Effector memory CD4-positive, alpha-beta T cell (primary cell): ENCODE measurements around the gene MAPK13.

Experiments
- DNase-seq, 3 donors: peaks; one replicate each; pipeline ENCODE4 v3.0.0-alpha.2; 2020
- H3K27ac ChIP-seq: 2 replicates; pipeline ENCODE4 v1.7.0; 2013; ENCODE audit warnings: mild to moderate bottlenecking, low read length, moderate library complexity; ENCODE audit not compliant: insufficient read depth, poor library complexity, severe bottlenecking
- H3K27me3 ChIP-seq: replicated peaks from 2 replicates; pipeline ENCODE4 v1.7.0; 2013; ENCODE audit warnings: mild to moderate bottlenecking, low read length; ENCODE audit not compliant: insufficient read depth, control insufficient read depth, poor library complexity, severe bottlenecking
- H3K36me3 ChIP-seq: 2 replicates; pipeline ENCODE4 v1.7.0; 2013; ENCODE audit warnings: mild to moderate bottlenecking, low read length, moderate library complexity; ENCODE audit not compliant: control insufficient read depth, insufficient read depth
- H3K4me1 ChIP-seq: 2 replicates; pipeline ENCODE4 v1.7.0; 2013; ENCODE audit warnings: low read length, mild to moderate bottlenecking; ENCODE audit not compliant: control insufficient read depth, insufficient read depth, poor library complexity, severe bottlenecking
- H3K4me3 ChIP-seq: 2 replicates; pipeline ENCODE4 v1.7.0; 2013; ENCODE audit warnings: low read length, low read depth, mild to moderate bottlenecking; ENCODE audit not compliant: insufficient read depth, poor library complexity, severe bottlenecking
- H3K9me3 ChIP-seq: 2 replicates; pipeline ENCODE4 v1.7.0; 2013; ENCODE audit warnings: mild to moderate bottlenecking, low read length, moderate library complexity; ENCODE audit not compliant: control insufficient read depth

MAPK13 gene

DNA sequence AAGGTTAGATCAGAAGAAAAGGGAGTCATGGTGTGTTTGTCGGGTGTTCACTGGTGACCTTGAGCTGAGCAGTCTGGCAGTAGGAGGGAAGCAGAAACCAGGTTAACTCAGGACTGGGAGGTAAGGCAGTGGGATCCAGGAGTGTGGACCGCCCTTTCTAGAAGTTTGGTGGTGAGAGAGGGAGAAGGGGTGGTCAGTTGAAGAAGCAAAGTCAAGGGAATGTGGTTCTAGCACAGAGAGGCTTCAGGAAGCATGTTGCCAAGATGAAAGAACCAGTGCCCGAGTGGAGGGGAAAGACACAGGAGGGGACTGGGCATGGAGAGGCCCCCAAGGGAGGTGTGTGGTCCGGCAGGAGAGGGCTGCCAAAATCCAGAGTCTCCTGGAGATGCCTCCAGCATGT lies 3.6 kb downstream of the MAPK13 start:
- Histone ChIP-seq H3K4me1 (peaks cover 24% of the 10 kb centered on the region), H3K4me3 (no peak overlapping the region), H3K27me3 (no peaks in the 10 kb centered on the region), H3K36me3 (peaks cover 40% of the 10 kb centered on the region), H3K9me3 (no peaks in the 10 kb centered on the region), H3K27ac (no peak overlapping the region)
- DNase-seq: no peak

DNA sequence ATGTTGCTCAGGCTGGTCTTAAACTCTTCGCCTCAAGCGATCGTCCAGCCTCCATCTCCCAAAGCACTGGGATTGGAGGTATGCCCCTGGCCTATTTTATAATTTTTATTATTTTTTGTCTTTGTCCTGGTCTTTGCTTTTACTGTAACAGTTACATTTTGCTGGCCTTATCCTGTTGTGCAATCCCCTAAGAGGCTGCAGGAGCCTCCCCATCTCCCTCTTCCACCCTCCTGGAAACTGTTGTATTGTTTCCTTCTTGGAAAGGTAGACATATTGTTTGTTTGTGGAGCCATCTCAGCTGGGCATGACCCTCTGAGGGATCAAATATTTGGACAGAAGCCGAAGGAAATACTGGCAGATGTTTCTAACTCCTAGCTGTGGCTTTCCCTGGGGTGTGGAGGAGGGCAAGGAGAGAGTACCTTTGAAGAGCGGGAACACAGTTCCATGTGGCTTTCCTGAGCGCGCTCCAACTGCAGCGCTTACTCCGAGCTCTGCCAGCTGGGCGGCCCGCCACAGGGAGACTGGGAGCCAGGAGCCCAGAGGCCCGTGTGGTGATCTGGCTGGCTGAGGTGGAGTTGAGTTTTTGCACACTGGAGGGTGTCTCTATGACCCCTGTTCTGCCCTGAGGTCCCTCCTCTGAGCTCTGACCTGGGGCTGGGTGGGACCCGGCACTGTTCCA lies 4.9 kb downstream of the MAPK13 start:
- Histone ChIP-seq H3K27ac (no peak overlapping the region), H3K4me1 (peaks cover 19% of the 10 kb centered on the region), H3K36me3 (peaks cover 51% of the 10 kb centered on the region), H3K27me3 (no peaks in the 10 kb centered on the region), H3K4me3 (no peak overlapping the region), H3K9me3 (no peaks in the 10 kb centered on the region)
- no peak for DNase-seq

DNA sequence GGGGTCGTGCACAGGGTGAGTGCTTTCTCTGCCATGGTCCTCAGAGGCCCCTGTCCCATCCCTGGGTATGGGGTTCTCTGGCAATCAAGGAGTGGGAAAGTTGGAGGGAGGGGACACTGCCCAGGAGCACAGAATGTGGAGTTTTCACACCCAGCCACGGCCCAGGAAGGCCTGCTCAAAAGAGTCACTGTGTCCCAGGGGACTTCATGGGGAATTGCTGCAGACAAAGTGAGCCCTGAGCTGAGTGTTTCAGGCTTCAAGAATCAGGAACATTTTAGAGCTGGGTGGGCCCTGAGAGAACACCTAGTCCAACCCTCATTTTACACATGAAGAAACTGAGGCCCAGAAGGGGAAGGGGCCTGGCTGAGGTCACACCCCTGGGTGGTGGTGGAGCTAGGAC lies 5.7 kb downstream of the MAPK13 start:
- no peak overlapping the region for H3K4me3 ChIP-seq
- H3K9me3 ChIP-seq: no peaks in the 10 kb centered on the region
- no peaks in the 10 kb centered on the region for H3K27me3 ChIP-seq
- DNase-seq: no peak
- H3K4me1 ChIP-seq: peaks cover 17% of the 10 kb centered on the region
- H3K36me3 ChIP-seq: peaks cover 58% of the 10 kb centered on the region
- no peak overlapping the region for H3K27ac ChIP-seq

DNA sequence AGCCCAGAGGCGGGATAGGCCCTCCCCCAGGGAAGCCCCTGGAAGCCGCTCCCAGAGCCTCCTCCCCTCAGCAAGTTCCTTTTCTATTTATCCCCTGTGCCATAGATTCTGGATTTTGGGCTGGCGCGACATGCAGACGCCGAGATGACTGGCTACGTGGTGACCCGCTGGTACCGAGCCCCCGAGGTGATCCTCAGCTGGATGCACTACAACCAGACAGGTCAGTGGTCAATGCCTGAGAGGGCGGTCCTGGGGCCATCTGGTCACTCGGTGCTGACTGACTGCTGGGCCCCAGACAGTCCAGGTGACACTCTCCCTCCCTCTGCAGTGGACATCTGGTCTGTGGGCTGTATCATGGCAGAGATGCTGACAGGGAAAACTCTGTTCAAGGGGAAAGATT lies 6.2 kb downstream of the MAPK13 start:
- DNase-seq: no peak
- Histone ChIP-seq H3K4me1 (peaks cover 11% of the 10 kb centered on the region), H3K36me3 (peaks cover 59% of the 10 kb centered on the region), H3K9me3 (no peaks in the 10 kb centered on the region), H3K27ac (no peak overlapping the region), H3K27me3 (no peaks in the 10 kb centered on the region), H3K4me3 (no peak overlapping the region)

DNA sequence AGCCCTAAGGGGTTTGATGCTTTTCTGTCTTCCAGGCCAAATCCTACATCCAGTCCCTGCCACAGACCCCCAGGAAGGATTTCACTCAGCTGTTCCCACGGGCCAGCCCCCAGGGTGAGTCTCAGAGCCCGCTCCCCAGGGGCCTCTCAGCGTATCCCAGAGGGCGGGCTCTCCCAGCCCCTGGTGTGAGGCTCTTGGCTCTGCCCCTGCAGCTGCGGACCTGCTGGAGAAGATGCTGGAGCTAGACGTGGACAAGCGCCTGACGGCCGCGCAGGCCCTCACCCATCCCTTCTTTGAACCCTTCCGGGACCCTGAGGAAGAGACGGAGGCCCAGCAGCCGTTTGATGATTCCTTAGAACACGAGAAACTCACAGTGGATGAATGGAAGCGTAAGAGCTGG lies 8.4 kb downstream of the MAPK13 start:
- no peaks in the 10 kb centered on the region for H3K4me1 ChIP-seq
- DNase-seq: no peak
- H3K27me3 ChIP-seq: no peaks in the 10 kb centered on the region
- H3K9me3 ChIP-seq: no peaks in the 10 kb centered on the region
- no peak overlapping the region for H3K4me3 ChIP-seq
- H3K27ac ChIP-seq: no peak overlapping the region
- H3K36me3 ChIP-seq: peaks cover 55% of the 10 kb centered on the region

DNA sequence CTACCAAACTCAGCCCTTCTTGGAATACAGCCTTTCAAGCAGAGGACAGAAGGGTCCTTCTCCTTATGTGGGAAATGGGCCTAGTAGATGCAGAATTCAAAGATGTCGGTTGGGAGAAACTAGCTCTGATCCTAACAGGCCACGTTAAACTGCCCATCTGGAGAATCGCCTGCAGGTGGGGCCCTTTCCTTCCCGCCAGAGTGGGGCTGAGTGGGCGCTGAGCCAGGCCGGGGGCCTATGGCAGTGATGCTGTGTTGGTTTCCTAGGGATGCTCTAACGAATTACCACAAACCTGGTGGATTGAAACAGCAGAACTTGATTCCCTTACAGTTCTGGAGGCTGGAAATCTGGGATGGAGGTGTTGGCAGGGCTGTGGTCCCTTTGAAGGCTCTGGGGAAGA lies 9.1 kb downstream of the MAPK13 start:
- Histone ChIP-seq H3K27me3 (no peaks in the 10 kb centered on the region), H3K27ac (no peak overlapping the region), H3K9me3 (no peaks in the 10 kb centered on the region), H3K4me1 (no peaks in the 10 kb centered on the region), H3K4me3 (no peak overlapping the region), H3K36me3 (peaks cover 54% of the 10 kb centered on the region)
- no peak for DNase-seq

DNA sequence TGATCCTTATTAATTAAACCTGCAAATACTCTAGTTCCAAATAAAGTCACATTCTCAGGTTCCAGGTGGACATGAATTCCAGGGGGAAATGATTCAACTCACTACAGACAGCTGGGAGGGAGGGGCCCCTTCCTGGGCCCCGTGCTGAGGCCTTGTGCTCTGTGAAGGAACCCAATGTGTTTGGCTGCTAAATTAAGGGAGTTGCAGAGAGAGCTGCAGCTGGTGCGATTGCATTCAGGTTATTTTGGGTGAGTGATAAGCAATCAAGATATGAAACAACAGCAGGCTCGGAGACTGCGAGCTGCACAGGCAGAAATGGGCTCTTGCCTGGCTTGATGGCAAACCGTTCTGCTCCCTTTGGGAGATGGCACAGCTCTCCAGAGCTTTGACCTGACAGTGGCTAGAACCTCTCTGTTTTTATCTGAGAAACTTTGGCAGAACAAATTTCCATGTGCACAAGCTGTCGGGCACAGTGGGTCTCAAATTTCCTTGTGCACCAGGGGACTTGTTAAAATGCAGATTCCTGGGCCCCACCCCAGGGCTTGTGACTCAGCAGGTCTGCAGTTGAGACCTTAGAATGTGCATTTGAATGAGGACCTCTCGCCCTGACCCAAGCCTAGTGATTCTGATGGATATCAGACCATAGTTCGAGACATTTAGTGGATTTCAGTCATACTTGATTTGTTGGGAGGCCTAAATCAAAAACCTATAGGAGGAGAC lies 9.8 kb downstream of the MAPK13 start:
- Histone ChIP-seq H3K27me3 (no peaks in the 10 kb centered on the region), H3K9me3 (no peaks in the 10 kb centered on the region), H3K4me3 (no peak overlapping the region), H3K27ac (no peak overlapping the region), H3K4me1 (no peaks in the 10 kb centered on the region), H3K36me3 (peaks cover 50% of the 10 kb centered on the region)
- DNase-seq: no peak

DNA sequence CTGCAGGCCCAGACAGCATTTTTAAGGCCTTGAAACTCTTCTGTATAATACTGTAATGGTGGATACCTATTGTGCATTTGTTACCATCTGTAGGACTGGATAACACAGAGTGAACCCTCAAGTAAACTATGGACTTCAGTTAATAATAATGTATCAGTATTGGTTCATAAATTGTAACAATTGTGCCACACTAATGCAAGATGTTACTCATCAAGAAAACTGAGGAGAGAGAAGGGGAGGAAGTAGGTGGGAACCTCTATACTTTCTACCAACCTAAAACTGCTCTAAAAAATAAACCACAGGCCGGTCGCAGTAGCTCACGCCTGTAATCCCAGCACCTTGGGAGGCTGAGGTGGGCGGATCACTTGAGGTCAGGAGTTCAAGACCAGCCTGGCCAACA lies 10.8 kb downstream of the MAPK13 start:
- H3K27ac ChIP-seq: no peak overlapping the region
- no peaks in the 10 kb centered on the region for H3K27me3 ChIP-seq
- DNase-seq: no peak
- H3K9me3 ChIP-seq: no peaks in the 10 kb centered on the region
- peaks cover 41% of the 10 kb centered on the region for H3K36me3 ChIP-seq
- no peak overlapping the region for H3K4me3 ChIP-seq
- no peaks in the 10 kb centered on the region for H3K4me1 ChIP-seq

DNA sequence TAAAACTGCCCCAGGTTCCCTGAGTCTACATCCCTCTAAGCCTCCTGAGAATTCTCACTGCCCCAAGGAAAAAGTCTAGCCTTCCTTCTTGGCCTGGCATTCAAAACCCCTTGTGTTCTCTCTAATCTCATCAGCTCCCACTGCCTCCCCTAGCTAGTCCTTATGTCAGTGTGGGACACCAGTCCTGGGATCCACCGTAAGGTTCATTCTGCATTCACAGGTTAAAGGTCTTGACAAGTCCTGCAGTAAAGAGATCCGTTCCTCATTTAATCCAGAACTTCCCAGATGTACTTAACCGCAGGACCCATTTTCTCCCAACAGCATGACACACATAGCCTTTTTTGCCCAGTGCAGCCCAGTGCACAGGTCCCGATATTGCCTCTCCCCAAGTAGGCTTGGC lies 11.6 kb downstream of the MAPK13 start:
- no peak overlapping the region for H3K4me3 ChIP-seq
- no peak overlapping the region for H3K27ac ChIP-seq
- no peaks in the 10 kb centered on the region for H3K27me3 ChIP-seq
- H3K4me1 ChIP-seq: peaks cover 3% of the 10 kb centered on the region
- no peak for DNase-seq
- no peaks in the 10 kb centered on the region for H3K9me3 ChIP-seq
- H3K36me3 ChIP-seq: peaks cover 32% of the 10 kb centered on the region

DNA sequence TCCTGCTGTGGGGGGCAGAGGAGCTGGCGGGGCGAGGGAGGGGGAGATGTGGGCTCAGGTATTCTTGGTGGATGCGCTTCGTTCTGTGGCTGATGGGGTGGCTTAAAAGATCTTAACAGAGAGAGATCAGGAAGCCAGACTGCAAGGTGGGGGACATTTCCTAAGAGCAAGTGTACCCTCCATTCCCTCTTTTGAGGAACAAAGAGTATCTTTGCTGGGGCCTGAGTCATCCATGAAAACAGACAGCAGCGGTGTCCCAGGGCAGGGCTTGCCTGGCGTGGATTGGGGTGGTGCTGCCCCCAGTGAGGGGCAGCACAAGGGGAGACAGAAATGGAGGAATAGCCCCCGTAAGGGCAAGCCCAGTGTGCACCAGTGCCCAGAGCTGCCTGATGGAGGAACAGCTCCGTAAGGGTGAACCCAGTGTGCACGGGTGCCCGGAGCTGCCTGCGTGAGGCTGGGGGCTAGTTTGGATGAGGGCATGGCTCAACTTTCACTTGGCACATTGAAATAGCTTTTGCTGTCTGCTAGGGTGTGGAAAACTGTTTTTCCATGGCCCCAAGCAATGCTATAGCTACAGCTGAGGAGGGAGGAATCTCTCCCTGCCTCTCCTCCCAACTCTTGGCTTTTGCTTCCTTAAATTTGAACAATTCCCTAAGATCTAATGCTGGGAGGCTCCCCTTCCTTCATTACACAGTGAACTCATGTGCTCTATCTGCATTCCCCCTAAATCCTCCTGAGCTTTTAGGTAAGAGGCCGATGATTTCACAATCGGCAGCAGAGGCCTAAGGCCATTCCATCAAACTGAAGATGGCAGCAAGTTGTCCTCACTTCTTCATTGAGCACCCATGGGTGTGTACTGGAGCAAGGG lies 12.9 kb downstream of the MAPK13 start:
- DNase-seq: no peak
- peaks cover 3% of the 10 kb centered on the region for H3K4me1 ChIP-seq
- H3K4me3 ChIP-seq: no peak overlapping the region
- no peak overlapping the region for H3K27ac ChIP-seq
- H3K27me3 ChIP-seq: no peaks in the 10 kb centered on the region
- peaks cover 26% of the 10 kb centered on the region for H3K36me3 ChIP-seq
- H3K9me3 ChIP-seq: no peaks in the 10 kb centered on the region
